Measurements from ENCODE around the gene SRPK3. TPM values are rescaled to one million over a fixed set of nuclear protein-coding genes. Genes with fewer than 3 reads are reported as not detected.
"Not testable (repeated sequence)": the region's sequence is repeated elsewhere in the genome, so short reads cannot be mapped to it uniquely, and the experiment has no call there.

Gene SRPK3
- total RNA-seq, 1 donor from 2014 or later = not detected

DNA sequence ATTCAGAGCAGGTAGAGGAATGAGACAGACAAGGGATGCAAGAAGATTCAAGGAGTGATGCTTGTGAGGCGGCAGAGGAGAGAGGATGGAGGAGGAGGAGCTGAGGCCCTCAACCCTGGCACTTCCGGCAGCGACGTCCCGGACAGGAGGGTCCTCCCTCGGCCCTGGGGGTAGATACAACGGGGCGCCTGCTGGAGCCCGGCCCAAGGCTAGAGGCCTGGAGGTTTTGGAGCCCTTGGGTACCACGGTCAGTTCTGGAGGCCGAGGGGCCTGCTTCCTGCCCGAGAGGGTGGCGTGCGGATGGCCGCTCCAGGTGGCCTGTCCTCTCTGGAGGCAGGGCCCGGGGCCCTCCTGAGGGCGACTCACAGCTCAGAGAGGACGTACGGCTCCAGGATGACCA, 27.1 kb downstream of the SRPK3 start:
- H3K27ac Mint-ChIP-seq = no peak overlapping the region
- TF ChIP-seq, protein P1, sequence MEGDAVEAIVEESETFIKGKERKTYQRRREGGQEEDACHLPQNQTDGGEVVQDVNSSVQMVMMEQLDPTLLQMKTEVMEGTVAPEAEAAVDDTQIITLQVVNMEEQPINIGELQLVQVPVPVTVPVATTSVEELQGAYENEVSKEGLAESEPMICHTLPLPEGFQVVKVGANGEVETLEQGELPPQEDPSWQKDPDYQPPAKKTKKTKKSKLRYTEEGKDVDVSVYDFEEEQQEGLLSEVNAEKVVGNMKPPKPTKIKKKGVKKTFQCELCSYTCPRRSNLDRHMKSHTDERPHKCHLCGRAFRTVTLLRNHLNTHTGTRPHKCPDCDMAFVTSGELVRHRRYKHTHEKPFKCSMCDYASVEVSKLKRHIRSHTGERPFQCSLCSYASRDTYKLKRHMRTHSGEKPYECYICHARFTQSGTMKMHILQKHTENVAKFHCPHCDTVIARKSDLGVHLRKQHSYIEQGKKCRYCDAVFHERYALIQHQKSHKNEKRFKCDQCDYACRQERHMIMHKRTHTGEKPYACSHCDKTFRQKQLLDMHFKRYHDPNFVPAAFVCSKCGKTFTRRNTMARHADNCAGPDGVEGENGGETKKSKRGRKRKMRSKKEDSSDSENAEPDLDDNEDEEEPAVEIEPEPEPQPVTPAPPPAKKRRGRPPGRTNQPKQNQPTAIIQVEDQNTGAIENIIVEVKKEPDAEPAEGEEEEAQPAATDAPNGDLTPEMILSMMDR (conservative IDR thresholded peaks at IDR 0.05) = no peak
- no peaks in the 10 kb centered on the region for H3K4me1 Mint-ChIP-seq (ENCODE audit: unreplicated experiment)
- peaks cover 3% of the 10 kb centered on the region for H3K27me3 Mint-ChIP-seq
- no peaks in the 10 kb centered on the region for H3K36me3 Mint-ChIP-seq
- no peak for DNase-seq (ENCODE audit: extremely low spot score, unreplicated experiment)
- no peak overlapping the region for H3K4me3 Mint-ChIP-seq
- no peaks in the 10 kb centered on the region for H3K9me3 Mint-ChIP-seq

GRCh38 chrX:153812220-153812619, 31.4 kb downstream of the SRPK3 start:
- TF ChIP-seq, protein P1 (conservative IDR thresholded peaks at IDR 0.05) = no peak
- Mint-ChIP-seq H3K27me3 (peaks cover 6% of the 10 kb centered on the region), H3K9me3 (peaks cover 7% of the 10 kb centered on the region), H3K4me1 (ENCODE audit: unreplicated experiment) (no peaks in the 10 kb centered on the region), H3K27ac (no peak overlapping the region), H3K36me3 (no peaks in the 10 kb centered on the region), H3K4me3 (no peak overlapping the region)
- no peak for DNase-seq (ENCODE audit: extremely low spot score, unreplicated experiment)

DNA sequence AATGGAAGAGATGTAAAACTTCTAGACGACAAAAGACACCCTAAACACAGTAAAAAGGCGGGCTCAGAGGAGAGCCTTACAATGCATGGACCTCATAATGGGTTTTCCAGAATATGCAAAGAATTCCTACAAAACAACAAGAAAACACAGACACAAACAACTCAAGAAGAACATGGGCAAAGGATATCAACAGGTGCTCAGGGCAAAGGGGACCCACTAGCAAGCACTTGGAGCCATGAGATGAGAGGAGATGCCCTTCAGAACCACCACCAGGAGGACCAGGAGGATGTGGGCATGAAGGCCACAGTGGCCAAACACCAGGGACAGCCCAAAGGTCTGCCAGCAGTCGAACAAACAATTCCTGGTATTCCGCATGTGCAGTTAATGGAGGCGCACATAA, 32.3 kb downstream of the SRPK3 start:
- no peaks in the 10 kb centered on the region for H3K36me3 Mint-ChIP-seq
- TF ChIP-seq, protein P1 (conservative IDR thresholded peaks at IDR 0.05) = no peak
- H3K27ac Mint-ChIP-seq = no peak overlapping the region
- no peak for DNase-seq (ENCODE audit: extremely low spot score, unreplicated experiment)
- H3K27me3 Mint-ChIP-seq = peaks cover 6% of the 10 kb centered on the region
- H3K4me1 Mint-ChIP-seq (ENCODE audit: unreplicated experiment) = no peaks in the 10 kb centered on the region
- peaks cover 7% of the 10 kb centered on the region for H3K9me3 Mint-ChIP-seq
- no peak overlapping the region for H3K4me3 Mint-ChIP-seq

- DNase-seq (ENCODE audit: extremely low spot score, unreplicated experiment) = no peak
- Mint-ChIP-seq H3K4me3 (no peak overlapping the region), H3K36me3 (no peaks in the 10 kb centered on the region), H3K4me1 (ENCODE audit: unreplicated experiment) (no peaks in the 10 kb centered on the region), H3K9me3 (peaks cover 7% of the 10 kb centered on the region), H3K27me3 (peaks cover 6% of the 10 kb centered on the region), H3K27ac (no peak overlapping the region)
- TF ChIP-seq, protein P1 (conservative IDR thresholded peaks at IDR 0.05) = no peak
These were observed 33.9 kb downstream of the SRPK3 start for GRCh38 chrX:153814591-153815315.

GRCh38 chrX:153816831-153817690, 36.2 kb downstream of the SRPK3 start:
- no peak overlapping the region for H3K27ac Mint-ChIP-seq
- H3K9me3 Mint-ChIP-seq = peaks cover 7% of the 10 kb centered on the region
- no peaks in the 10 kb centered on the region for H3K4me1 Mint-ChIP-seq (ENCODE audit: unreplicated experiment)
- no peaks in the 10 kb centered on the region for H3K36me3 Mint-ChIP-seq
- H3K27me3 Mint-ChIP-seq = peaks cover 6% of the 10 kb centered on the region
- peak overlapping the region; percentile 40 for H3K4me3 Mint-ChIP-seq
- TF ChIP-seq, protein P1 (conservative IDR thresholded peaks at IDR 0.05) = no peak
- no peak for DNase-seq (ENCODE audit: extremely low spot score, unreplicated experiment)

- H3K27ac Mint-ChIP-seq; DNase-seq (ENCODE audit: extremely low spot score, unreplicated experiment); H3K27me3 Mint-ChIP-seq; H3K36me3 Mint-ChIP-seq; H3K4me1 Mint-ChIP-seq (ENCODE audit: unreplicated experiment); H3K9me3 Mint-ChIP-seq: not testable (repeated sequence)
- peak overlapping the region; percentile 9 for H3K4me3 Mint-ChIP-seq
These were observed 37.2 kb downstream of the SRPK3 start for GRCh38 chrX:153818064-153818463.
